DMS153 treated with DMSO at 0.1 percent for 48 hours (cell line): Measurements from ENCODE around the gene CDC42.

Experiments
- DNase-seq: peaks from one replicate; lab custom pipeline; 2025; ENCODE audit not compliant: unreplicated experiment; lab: John Stamatoyannopoulos, UW

Gene CDC42

DNA sequence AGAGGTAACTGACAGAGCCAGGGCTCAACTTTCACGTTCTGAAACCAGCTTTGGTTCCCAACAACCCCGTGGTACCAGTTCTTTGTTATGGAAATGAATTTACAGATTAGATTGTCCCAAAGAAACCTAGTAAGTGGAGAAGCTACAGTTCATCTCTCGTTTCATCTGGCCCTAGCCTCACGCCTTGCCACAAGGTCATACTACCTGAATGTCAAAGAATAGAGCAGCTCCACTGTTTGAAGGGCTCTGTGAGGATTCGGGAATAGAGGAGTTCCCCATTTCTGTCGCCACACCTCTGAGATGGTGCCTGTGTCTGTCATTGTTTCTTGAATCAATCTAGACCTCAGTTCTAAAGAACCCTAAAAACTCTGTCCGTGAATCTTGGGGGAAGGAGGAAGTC lies 15.0 kb upstream of the CDC42 start:
- DNase-seq, result no peak

DNA sequence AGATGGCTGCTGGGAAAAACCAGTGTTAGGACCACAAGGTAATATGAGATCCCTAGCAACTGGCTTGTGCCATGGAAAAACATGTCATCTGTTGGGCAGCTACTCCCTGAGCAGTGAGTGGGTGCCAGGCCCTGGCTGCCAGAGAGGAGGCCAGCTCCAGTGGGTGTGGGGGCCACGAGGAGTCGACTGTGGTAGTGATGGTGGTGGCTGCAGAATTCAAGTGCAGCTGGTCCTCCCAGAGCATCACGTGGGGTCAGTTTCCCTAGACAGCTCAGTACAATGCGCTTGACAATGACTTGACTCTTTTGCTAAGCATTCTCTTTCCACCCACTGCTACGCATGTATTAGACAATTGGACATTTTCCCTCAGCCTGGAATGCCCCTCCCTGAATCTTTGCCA lies 14.5 kb upstream of the CDC42 start:
- DNase-seq, result no peak

DNA sequence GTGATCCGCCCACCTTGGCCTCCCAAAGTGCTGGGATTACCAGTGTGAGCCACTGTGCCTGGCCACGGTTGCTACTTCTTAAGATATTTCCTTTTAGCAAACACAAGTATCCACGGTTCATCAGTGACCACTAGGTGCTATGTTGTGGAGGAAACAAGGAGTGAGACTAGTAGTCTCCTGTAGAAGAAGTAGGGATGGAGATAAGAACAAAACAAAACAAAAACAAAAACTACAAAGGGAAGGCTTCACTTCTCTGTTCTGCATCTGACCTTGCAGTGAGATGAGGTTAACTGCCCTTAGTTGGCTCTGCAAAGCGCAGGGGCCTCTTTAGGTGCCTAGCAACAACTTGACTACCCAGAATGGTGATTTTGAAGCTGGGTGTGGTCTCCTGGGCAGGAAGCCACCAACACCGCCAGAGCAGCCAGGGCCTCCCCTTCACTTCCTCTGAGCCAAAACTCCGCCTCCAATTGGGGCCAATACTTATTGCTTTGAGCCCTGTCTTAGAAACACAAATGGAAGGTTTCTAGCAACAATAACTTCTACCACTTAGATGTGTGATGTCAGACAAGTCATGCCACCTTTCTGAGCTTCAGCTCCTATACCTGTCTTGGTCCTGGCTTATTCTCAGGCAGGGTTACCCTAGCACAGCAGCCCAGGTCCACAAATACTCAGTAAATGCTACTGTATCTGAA lies 12.8 kb upstream of the CDC42 start:
- peak; percentile 65 for DNase-seq

DNA sequence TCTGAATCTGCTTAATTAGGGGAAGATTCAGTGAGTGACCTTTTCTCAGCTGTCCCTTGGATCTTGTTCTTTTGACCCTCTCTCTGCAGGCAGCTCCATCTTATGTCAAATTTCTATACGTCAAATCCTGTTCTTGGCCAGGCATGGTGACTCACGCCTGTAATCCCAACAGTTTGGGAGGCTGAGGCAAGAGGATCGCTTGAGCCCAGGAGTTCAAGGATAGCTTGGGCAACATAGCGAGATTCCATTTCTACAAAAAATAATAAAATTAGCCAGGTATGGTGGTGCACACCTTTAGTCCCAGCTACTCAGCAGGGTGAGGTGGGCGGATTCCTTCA lies 12.3 kb upstream of the CDC42 start:
- DNase-seq, result no peak

DNA sequence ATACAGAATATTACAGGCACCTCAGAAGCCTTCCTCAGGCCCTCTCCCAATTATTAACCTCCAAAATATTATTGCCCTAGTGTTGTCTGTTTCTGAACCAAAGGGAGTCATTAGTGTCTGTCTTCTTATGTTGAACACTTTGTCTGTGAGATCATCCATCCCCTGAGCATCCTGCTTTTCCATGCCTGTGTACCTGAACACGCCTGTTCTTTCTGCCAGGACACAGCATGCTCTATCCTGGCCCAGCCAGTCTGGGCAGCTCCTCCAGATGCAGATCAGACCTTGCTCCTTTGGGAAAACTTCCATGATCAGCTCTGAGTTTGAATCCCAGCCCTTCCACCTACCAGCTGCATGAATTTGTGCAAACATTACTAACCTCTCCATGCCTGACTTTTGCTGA lies 11.0 kb upstream of the CDC42 start:
- DNase-seq, result no peak

DNA sequence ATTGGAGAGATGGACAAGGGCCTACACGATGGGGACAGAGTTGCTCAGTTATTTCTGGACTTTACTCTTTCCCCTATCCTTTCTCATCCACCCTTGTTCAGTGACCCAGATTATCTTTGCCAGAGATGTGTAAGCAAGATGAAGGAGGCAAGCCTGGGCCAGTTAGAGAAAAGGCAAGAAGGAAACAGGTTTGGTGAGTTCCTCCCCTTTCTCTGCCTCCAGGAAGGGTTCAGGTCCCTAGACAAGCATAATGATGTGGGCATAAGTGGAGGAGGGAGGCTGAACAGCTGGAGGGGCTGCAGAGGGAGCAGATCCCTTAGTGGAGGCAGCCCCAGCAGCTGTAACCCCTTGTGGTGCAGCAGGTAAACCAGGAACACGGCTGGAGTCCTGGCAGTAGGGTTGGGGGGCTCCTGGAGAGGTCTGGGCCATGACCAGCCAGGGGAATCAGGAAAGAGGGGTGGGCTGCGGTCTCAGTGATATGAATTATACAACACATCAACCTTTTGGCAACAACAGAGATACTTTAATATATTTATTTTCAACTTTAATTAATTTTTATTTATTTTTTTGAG lies 9.2 kb upstream of the CDC42 start:
- no peak for DNase-seq

DNA sequence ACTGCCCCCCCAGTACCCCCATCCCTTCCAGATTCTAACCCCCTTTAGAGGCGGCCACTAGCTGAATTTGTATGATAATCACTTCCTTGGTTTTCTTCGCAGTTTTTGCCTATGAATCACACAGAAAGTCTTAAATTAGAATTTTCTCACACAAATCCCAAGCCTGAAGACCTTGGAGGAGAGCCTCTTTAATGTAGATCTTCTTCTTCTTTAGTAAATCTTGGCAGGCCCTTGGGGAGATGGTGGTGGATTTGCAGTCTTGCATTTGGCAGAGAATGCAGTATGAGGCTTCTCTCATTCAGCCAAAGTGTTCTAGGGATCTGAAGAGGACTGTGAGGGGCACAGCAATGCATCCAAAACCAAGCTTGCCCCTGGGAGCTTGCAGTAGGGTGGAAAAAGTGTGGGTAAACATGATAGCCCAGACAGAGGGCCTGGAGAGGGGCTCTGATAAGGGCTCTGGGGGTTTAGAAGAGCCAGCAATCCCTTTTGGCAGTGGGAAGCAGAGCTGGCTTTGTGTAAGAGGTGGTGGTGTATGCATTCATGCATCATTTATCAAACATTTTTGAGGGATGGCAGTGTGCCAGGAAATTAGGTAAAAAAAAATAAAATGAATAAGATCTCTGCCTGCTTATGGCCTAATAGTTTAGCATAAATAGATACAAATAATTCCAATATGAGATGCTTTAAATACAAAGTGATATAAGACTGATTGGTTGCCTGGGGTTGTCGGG lies 7.7 kb upstream of the CDC42 start:
- no peak for DNase-seq

DNA sequence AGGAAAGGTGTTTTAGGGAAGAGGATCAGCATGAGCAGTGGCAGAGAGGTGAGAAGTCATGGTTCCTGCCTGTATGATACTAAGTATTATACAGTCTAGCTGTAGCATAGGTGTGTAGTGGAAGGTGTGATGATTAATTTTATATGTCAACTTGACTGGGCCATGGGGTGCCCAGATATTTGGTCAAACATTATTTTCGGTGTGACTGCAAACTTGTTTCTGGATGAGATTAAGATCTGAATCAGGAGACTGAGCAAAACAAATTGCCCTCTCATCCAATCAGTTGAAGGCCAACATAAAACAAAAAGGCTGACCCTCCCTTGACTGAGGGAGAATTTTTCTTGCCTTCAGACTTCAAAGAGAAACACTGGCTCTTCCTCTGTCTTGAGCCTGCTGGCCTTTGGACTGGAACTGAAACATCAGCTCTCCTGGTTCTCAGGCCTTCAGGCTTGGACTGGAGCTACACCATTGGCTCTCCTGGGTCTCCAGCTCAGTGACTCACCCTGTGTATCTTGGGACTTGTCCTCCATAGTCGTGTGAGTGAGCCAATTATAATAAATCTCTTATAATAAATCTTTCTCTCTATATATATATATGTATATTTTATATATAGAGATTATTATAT lies 6.8 kb upstream of the CDC42 start:
- DNase-seq, result no peak

DNA sequence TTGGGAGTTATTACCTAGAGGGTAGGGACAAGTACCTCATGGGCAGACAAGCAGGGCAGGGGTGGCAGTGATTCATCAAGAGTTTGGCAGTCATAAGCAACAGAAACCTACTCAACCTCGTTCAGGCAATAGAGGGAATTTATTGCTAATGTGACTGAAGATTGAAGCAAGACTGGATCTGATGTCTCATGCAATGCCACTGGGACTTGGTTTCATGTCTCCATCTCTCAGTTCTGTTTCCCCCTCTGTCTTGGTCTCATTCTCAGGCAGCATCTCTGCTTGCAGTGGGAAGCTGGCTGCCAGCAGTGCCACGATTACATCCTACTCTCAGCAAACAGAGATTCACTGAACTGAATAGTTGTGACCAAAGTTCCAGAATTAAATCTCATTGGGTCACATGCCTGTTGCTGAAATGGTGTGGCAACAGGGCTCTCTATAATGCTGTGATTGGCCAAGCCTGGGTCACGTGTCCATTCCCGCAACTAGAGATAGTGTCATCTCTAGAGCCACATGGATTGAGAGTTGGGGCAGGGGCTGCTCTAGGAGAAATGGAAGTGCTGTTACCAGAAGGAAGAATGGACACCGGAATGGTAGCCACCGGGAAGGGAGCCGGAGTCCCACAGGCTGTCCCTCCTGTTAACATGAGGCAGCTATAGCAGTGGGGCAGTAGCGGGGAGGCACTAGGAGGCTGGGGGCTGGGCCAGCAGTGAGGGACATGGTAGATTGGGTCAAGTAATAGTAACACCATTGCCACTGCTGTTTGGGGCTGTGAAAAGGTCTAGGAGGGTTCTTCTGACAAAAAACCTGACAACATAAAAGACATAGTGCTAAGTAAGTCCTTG lies 3.9 kb upstream of the CDC42 start:
- DNase-seq, result no peak

DNA sequence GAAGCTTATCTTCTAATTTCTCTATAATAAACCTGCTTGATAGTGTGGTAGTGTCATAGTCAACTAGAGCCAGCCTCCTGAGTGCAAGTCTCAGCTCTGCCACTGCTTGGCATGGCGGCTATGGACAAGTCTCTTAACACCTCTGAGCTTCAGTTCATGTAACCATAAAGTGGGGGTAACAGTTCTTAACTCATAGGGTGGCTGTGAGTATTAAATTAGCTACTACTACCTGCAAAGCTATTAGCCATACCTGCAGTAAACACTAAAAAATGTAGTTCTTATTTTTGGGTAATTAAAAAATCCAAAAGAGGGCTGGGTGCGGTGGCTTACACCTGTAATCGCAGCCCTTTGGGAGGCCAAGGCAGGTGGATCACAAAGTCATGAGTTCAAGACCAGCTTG lies 2.2 kb upstream of the CDC42 start:
- no peak for DNase-seq

DNA sequence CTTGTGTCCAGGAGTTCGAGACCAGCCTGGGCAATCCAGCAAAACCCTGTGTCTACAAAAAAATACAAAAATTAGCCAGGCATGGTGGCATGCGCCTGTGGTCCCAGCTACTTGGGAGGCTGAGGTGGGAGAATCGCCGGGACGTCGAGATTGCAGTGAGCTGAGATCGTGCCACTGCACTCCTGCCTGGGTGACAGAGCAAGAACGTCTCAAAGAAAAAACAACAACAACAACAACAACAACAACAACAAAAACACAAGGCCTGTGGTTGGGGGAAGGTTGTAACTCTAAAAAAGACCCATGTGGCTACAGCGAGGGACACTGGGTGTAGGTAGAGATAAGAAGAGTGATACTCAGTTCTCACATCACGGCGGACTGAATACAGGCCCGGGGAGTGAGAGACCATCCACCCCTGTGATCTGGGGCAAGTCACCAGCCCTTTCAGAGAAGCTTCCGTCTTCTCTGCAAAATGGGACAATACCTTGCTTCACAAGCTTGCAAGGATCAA lies 848 bp upstream of the CDC42 start:
- DNase-seq, result no peak

DNA sequence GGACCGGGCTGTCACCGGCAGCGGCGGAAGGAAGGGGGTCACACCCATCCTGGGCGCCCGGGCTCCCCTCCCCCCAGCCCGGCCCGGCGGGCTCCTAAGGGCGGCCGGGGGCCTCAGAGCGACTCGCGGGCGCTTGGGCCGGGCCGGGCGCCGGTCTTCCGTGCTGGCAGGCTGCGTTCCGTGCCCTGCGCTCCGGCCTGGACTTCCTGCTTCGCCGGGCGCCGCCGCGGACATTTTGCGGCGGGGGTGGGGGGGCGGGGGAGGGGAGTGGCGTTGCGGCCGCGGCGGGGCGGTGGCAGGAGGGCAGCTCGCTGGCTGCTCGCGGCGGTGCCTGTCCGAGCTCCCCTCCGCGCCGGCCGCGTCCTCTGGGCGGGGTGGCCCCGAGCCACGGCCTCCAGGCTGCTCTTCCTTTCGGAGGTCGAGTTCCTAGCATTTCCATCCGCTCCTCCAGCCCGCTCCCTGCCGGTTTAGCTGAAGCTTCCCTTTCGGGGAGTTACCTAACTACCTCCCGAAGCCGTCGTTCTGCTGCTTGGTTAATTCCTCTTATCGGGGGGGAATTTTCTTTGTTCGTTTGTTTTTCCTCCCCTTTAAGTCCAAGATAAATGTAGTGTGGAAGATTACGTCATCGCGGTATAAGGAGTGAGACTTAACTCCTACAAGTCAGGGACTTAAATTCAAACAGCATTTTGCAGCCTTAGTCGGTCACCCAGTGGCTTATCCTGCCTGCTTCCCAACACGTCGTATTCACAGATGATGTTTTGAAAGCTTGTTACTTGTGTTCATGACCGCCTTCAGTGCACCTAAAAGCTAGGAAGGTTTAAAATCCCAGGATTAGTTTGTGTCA lies 730 bp downstream of the CDC42 start:
- peak; percentile 19 for DNase-seq

DNA sequence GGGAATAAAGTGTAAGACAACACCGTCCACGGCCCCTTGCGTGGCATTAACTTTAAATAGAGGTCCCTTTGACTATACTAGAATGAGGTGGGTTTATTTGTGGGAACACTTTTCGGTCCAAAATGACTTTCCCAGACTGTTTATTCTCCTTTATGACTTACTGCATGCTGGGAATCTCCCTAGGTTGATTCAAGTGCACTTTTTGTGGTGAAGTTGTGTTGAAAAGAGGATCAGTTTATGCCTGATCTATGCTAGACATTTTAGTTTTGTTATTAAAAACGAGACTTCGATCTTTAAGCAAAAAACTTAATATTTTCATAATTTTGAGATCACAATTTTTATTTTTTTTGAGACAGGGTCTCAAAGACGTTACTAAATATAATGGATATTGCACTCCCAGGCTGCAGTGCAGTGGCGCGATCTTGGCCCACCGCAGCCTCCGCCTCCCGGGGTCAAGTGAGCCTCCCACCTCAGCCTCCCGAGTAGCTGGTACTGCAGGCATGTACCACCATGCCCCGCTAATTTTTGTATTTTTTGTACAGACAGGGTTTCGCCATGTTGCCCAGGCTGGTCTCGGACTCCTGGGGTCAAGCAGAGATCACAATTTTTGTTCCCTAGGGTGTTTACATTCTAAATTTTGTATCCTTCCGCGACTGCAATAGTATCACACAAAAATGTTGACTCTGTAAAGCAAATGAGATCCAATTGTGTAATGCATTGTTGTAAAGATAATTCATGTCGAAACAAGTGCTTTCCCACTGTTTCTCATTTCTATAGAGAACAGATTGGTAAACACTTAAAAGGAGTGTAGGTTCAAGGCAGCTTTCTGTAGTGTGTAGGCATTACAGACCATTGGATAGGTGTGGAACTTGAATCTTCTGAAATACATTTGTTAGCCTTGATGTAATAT lies 1.6 kb downstream of the CDC42 start:
- no peak for DNase-seq

DNA sequence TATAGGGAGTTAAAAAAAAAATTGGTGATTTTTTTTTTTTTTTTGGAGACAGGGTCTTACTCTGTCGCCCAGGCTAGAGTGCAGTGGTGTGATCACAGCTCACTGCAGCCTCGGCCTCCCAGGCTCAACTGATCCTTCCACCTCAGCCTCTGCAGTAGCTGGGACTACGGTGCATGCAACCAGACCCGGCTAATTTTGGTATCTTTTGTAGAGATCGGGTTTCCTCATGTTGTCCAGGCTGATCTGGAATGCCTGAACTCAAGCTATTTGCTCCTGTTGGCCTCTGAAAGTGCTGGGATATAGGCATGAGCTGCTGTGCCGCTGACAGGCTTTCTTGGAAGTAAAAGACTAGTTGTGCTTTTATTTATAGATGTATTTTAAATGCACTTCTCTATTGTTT lies 3.0 kb downstream of the CDC42 start:
- no peak for DNase-seq

DNA sequence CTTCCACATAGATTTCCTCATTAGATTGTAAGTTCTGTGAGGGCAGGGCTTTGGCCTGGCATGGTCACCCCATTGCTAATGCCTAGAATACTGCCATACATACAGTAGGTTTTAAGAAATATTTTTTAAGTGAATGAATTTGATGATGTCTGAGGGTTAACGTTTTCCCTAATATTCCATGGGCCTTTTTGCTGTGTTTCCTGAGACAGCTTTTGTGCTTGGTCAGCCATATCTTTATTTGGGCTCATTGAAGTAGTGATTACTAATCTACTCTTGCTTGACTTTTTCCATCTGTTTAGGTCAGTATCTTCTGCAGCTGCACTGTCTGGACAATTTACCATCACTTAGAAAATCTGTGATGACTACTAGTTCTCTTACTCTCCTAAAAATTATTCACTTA lies 3.5 kb downstream of the CDC42 start:
- DNase-seq, result no peak

DNA sequence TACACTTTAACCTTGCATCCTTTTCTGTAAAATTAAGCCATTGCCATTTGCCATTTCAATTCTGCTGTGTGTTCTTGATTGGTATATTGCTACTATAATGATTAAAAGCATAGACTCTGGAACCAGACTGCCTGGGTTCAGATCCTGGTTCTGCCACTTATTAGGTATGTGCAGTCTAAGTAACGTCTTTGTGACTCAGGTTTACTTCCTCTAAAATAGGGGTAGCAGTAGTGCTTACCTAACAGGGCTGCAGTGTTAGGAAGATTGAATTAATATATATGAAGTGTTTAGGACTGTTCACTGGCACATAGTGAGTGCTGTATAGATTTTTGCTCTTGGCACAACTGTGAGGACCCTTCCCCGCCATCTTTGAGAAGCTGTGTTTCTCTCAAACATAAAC lies 4.4 kb downstream of the CDC42 start:
- no peak for DNase-seq

DNA sequence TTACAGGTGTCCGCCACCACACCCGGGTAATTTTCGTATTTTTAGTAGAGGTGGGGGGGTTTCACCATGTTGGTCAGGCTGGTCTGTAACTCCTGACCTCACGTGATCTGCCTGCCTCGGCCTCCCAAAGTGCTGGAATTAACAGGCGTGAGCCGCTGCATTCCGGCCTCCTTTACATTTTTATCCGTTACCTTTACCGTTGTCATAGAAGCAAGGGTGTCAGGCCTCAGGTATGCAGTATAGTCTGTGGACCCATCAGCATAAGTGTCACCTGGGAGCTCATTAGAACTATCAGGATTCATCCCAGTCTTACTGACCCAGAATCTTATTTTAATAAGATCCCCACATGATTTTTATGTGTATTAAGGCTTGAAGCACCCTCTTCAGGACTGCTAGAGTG lies 5.4 kb downstream of the CDC42 start:
- DNase-seq, result no peak

DNA sequence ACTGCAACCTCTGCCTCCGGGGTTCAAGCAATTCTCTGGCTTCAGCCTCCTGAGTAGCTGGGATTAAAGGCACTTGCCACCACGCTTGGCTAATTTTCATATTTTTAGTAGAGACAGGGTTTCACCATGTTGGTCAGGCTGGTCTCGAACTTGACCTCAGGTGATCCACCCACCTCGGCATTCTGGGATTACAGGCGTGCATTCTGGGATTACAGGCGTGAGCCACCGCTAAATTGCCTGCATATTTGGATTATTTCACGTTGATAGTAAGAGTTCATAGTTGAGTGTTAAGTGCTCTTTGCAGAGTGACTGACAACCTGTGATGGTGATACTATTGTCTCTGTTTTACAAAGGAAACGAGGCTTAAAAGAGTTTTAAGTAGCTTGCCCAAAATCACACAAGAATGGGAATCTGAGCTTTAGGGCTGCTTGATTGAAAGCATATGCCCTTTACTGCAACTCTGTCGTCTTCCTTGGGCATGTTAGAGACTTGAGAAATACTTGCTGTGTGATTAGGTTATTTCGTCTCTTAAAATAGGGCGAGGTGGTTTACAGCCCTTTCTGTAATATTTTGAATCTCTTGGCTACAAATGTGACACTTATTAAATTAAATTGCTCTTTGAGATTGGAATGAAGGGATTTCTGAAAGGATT lies 12.4 kb downstream of the CDC42 start:
- no peak for DNase-seq

DNA sequence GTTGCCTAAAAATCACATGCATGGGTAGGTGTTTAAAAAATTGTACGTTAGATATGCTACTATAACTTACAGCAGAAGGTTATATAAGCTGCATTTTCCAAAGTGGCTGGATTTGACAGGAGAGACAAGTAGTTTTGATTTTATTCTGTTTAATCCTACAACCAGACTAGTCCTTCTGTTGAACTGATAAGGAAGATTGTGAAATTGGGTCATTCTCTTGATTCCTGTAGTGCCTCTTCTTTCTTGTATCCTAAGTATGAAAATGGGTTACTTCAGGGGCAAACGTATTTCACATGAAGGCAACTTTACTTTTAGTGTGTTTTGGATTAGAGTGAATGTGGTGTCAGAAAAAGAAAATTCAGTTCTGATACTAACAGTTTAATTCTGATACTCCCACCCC lies 19.0 kb downstream of the CDC42 start:
- DNase-seq, result no peak
